Inflammatory macrophage treated with lipopolysaccharide for 4 hours (primary cell): ENCODE measurements around the gene HAS3.
A peak's percentile ranks its signal among the peaks of the same experiment; 100 is the strongest.

ENCODE experiments used
- DNase-seq: peaks from one replicate; pipeline ENCODE4 v3.0.0-alpha.2; 2020

Gene HAS3

DNA sequence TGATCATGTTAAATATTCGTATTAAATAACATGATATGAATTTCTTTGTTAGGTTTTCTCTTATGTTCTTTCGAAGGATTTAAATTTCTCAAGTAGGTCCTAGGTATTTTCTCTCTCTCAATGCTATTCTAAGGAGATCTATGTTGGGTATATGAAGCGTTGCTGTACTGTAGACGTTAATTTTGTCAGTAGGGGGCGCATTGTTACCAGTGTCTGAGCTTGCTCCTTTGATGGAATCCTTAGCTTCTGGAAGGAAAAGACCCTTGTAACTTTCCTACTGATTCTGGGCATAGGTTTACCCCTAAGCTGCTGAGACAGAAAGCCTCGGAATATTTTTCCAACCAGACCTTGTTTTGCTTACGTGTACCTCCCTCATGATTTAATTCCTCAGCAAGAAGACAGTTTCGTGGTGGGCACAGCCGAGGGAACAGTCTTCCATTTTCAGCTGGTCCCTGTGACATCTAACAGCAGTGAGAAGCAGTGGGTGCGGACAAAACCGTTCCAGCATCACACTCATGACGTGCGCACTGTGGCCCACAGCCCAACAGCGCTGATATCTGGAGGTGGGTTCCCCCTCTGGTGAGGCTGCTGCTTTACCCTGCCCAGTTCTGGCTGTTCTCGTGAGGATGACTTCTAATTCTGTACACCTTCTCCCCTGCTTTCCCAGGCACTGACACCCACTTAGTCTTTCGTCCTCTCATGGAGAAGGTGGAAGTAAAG is 44.9 kb downstream of the HAS3 start:
- DNase-seq, result peak; percentile 78

DNA sequence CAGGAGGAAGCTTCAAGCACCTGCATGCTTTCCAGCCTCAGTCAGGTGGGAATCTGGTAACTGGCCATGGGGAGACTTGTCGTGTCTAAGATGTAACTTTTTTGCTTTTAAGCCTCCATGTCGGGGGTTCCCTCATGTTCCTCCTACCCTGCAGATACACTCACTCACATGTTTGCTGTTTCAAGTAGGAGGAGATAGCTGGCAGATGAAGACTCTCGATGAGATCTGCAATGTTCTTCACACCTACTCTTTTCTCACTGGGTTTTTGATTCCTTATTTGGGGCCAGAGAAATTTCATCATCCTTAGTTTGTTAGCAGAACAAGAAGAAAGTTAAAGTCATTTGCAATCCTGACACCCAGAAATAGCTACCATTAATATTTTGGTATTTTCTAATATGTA is 51.7 kb downstream of the HAS3 start:
- DNase-seq, result peak; percentile 60

DNA sequence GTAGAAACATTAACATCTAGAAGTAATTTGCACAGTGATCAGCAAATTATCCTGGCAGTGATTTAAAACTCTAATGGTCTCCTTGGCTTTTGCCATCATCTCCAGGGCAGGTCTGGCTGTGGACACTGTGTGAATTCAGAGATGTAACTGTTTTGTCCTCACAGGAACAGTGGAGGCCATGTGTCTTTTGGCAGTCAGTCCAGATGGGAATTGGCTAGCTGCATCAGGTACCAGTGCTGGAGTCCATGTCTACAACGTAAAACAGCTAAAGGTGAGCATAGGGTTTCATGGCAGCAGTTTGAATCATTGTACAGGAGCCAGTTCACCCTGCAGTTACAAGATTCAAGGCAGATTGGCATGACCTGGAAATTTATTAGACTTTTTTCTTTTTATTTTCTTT is 54.7 kb downstream of the HAS3 start:
- DNase-seq, result no peak

DNA sequence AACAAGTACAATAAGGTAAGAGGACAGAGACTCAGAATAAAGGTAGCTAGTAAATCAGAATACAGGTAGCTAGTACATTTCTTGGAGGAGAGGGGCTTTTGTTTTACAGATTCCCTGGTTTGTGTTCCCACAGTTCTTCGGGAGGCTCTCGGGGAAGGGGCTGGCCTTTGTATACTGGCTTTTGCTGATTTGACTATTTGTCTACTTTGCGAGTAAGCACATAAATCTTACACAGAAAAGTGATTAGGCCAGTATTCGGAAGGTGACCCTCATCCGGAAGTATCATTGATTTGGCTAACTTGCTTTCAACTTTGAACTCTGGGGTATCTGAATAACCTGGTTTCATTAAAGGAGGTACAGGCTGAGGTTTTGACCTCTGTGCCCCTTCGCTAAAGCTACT is 60.1 kb downstream of the HAS3 start:
- no peak for DNase-seq

DNA sequence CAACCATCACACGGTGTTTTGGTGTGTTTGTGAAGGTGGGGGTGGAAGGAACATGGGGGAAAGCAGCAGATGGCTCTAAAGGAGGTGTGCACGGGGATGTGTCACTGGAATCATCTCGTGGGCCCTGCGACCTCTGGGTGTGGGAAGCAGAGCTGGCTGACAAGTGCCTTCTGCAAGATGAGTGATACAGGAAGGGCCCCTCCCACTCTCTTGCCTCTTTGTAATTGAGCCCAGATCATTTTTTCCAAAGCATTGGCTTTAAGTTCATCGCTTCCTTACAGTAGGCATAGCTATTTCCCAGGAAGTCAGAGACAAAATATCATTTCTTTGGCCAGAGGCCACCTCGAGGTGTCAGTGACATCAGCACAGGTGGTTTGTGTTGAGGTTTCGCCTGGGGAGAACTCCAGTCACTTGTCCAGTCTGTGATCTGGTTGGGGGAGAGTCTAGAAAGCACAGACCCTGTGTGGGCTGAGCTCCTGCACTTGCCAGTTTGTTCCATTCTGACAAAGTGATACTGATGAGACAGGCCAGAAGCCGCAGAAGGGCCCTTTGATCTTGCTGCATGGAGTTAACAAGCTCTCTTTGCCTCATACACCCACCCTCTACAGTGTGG is 60.9 kb downstream of the HAS3 start:
- DNase-seq, result peak; percentile 68

DNA sequence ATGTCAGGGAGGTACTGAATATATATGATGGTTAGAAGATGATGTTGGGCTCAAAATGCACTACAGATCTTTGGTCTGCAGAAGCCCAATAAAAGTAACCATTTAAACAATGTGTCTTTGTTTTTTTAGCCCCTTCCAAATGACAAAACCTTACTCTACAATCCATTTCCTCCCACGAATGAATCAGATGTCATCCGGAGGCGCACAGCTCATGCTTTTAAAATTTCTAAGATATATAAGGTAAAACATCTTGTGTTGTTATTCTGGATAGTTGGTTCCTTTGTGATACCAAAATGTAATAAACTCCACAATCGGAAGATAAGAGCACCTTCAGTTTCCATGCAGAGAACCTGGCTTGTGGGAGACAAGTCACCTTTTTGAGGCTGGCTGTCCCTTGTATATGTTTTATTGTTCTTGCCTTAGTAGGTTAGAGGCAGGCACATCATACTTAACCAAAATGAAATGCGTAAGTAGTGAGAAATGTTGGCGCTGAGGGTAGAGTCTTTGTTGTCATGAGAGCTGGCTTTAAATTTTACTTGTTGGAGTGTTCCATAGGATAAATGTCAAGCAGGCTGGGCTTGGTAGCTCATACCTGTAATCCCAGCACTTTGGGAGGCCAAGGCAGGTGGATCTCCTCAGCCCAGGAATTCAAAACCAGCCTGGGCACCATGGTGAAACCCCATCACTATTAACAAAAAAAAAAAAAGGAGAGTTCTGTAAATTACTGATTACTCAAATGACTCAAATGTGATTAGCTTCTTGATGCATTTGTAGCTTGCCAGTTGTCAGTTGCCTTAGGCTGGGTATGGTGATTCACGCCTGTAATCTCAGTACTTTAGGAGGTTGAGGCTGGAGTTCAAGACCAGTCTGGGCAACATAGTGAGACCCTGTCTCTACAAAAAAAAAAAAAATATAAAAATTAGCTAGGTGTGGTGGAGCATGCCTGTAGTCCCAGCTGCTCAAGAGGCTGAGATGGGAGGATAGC is 61.8 kb downstream of the HAS3 start:
- DNase-seq, result no peak
